ENCODE results near the gene TAF5L. TPM values are rescaled to one million over a fixed set of nuclear protein-coding genes. Genes with fewer than 3 reads are reported as not detected.

Gene TAF5L
- total and polyA plus RNA-seq, 2 experiments from 2014 or later, result 5.6 to 17.6 TPM

GRCh38 chr1:229581485-229581884 is 44.4 kb downstream of the TAF5L start:
- ATAC-seq, result no peak
- no peaks in the 10 kb centered on the region for H4K20me1 ChIP-seq (replicated peaks; ENCODE audit: insufficient read depth)

More at GRCh38 chr1:229581485-229581884, 44.4 kb downstream of the TAF5L start:
- Histone ChIP-seq H3K79me2 (replicated peaks; ENCODE audit: insufficient read depth) (no peaks in the 10 kb centered on the region), H3K27me3 (ENCODE audit: insufficient read depth) (no peaks in the 10 kb centered on the region), H3F3A (replicated peaks; ENCODE audit: low read depth) (no peaks in the 10 kb centered on the region), H3K9me2 (ENCODE audit: insufficient read depth) (no peaks in the 10 kb centered on the region), H3K4me1 (ENCODE audit: insufficient read depth) (no peaks in the 10 kb centered on the region), H2AFZ (no peak overlapping the region), H3K36me3 (ENCODE audit: insufficient read depth) (no peaks in the 10 kb centered on the region), H3K4me2 (no peak overlapping the region), H3K27ac (ENCODE audit: low read depth) (no peak overlapping the region), H3K4me3 (no peak overlapping the region)
- no peak for DNase-seq (ENCODE audit: low spot score)
- Mint-ChIP-seq H3K4me1 (peaks cover 9% of the 10 kb centered on the region), H3K9me3 (no peaks in the 10 kb centered on the region; the same call in 1 of the 3 replicates), H3K36me3 (ENCODE audit: low read depth) (no peaks in the 10 kb centered on the region), H3K27me3 (ENCODE audit: insufficient read depth, low read depth, poor library complexity) (peaks cover 4% of the 10 kb centered on the region), H3K4me3 (no peak overlapping the region), H3K27ac (no peak overlapping the region)
- TF ChIP-seq JUNB (IDR thresholded peaks at IDR 0.05; ENCODE audit: unreplicated experiment) (no peak), CREB1 (CRISPR knock-in tag; IDR thresholded peaks at IDR 0.05; ENCODE audit: low read depth) (no peak), EZH2phosphoT487 (IDR thresholded peaks at IDR 0.05; ENCODE audit: unreplicated experiment) (no peak), ZNF331 (CRISPR knock-in tag; IDR thresholded peaks at IDR 0.05; ENCODE audit: low read depth) (no peak), CTCF (conservative IDR thresholded peaks at IDR 0.05; ENCODE audit: low read depth in 2 of 2) (no peak), REST (IDR thresholded peaks at IDR 0.05; ENCODE audit: unreplicated experiment) (no peak), ZNF114 (CRISPR knock-in tag; IDR thresholded peaks at IDR 0.05) (no peak), STAT1 (IDR thresholded peaks at IDR 0.05; ENCODE audit: unreplicated experiment) (no peak), NANOG (IDR thresholded peaks at IDR 0.05; ENCODE audit: borderline replicate concordance) (no peak)

Measured in GM23338 (cell line).